Rectal smooth muscle tissue (tissue), 1 donor: Measurements from ENCODE around the gene SHC1.

ENCODE experiments used
- H3K27ac ChIP-seq: one replicate; pipeline ENCODE4 v1.7.0; 2013; ENCODE audit warnings: low read depth, low read length, inconsistent platforms
- H3K27me3 ChIP-seq: one replicate; pipeline ENCODE4 v1.7.0; 2013; ENCODE audit warnings: low read length; ENCODE audit not compliant: control insufficient read depth, insufficient read depth
- H3K36me3 ChIP-seq: one replicate; pipeline ENCODE4 v1.7.0; 2013; ENCODE audit warnings: low read length; ENCODE audit not compliant: control insufficient read depth, insufficient read depth
- H3K4me1 ChIP-seq: one replicate; pipeline ENCODE4 v1.7.0; 2013; ENCODE audit warnings: low read length; ENCODE audit not compliant: control insufficient read depth, insufficient read depth
- H3K4me3 ChIP-seq: one replicate; pipeline ENCODE4 v1.7.0; 2013; ENCODE audit warnings: low read length
- H3K9ac ChIP-seq: one replicate; pipeline ENCODE4 v1.7.0; 2013; ENCODE audit warnings: low read length

SHC1 gene

GRCh38 chr1:155012776-155013602 lies 42.4 kb upstream of the SHC1 start:
- Histone ChIP-seq H3K27ac (peak overlapping the region; percentile 58), H3K4me3 (peak overlapping the region; percentile 13), H3K9ac (no peak overlapping the region), H3K36me3 (peaks cover 2% of the 10 kb centered on the region), H3K4me1 (peaks cover 13% of the 10 kb centered on the region), H3K27me3 (no peaks in the 10 kb centered on the region)

- Histone ChIP-seq H3K27ac (peak overlapping the region; percentile 58), H3K36me3 (peaks cover 2% of the 10 kb centered on the region), H3K9ac (peak overlapping the region; percentile 29), H3K4me3 (peak overlapping the region; percentile 20), H3K4me1 (peaks cover 14% of the 10 kb centered on the region), H3K27me3 (no peaks in the 10 kb centered on the region)
Measured at GRCh38 chr1:155012026-155012546, 41.5 kb upstream of the SHC1 start.

- Histone ChIP-seq H3K36me3 (peaks cover 2% of the 10 kb centered on the region), H3K9ac (no peak overlapping the region), H3K27ac (peak overlapping the region; percentile 58), H3K4me3 (peak overlapping the region; percentile 20), H3K27me3 (no peaks in the 10 kb centered on the region), H3K4me1 (peaks cover 14% of the 10 kb centered on the region)
Measured at GRCh38 chr1:155011437-155012025, 41.0 kb upstream of the SHC1 start.

GRCh38 chr1:155011004-155011416 lies 40.5 kb upstream of the SHC1 start:
- no peak overlapping the region for H3K9ac ChIP-seq

GRCh38 chr1:155010211-155010918 lies 39.8 kb upstream of the SHC1 start:
- peaks cover 25% of the 10 kb centered on the region for H3K4me1 ChIP-seq
- H3K9ac ChIP-seq = no peak overlapping the region
- H3K36me3 ChIP-seq = peaks cover 6% of the 10 kb centered on the region
- no peaks in the 10 kb centered on the region for H3K27me3 ChIP-seq
- no peak overlapping the region for H3K27ac ChIP-seq
- peak overlapping the region; percentile 47 for H3K4me3 ChIP-seq

More at GRCh38 chr1:155011004-155011416, 40.5 kb upstream of the SHC1 start:
- Histone ChIP-seq H3K27ac (peak overlapping the region; percentile 3), H3K36me3 (peaks cover 6% of the 10 kb centered on the region), H3K4me1 (peaks cover 19% of the 10 kb centered on the region), H3K4me3 (peak overlapping the region; percentile 21), H3K27me3 (no peaks in the 10 kb centered on the region)

GRCh38 chr1:155009742-155010141 lies 39.2 kb upstream of the SHC1 start:
- peaks cover 28% of the 10 kb centered on the region for H3K4me1 ChIP-seq
- H3K9ac ChIP-seq = no peak overlapping the region
- no peak overlapping the region for H3K27ac ChIP-seq
- H3K27me3 ChIP-seq = no peaks in the 10 kb centered on the region
- peaks cover 6% of the 10 kb centered on the region for H3K36me3 ChIP-seq
- H3K4me3 ChIP-seq = peak overlapping the region; percentile 47

- H3K36me3 ChIP-seq = peaks cover 6% of the 10 kb centered on the region
- peaks cover 33% of the 10 kb centered on the region for H3K4me1 ChIP-seq
- peak overlapping the region; percentile 47 for H3K4me3 ChIP-seq
- no peak overlapping the region for H3K9ac ChIP-seq
- no peaks in the 10 kb centered on the region for H3K27me3 ChIP-seq
- H3K27ac ChIP-seq = no peak overlapping the region
Measured at GRCh38 chr1:155009221-155009711, 38.7 kb upstream of the SHC1 start.

- Histone ChIP-seq H3K4me3 (peak overlapping the region; percentile 47), H3K27me3 (no peaks in the 10 kb centered on the region), H3K9ac (peak overlapping the region; percentile 5), H3K27ac (peak overlapping the region; percentile 67), H3K4me1 (peaks cover 35% of the 10 kb centered on the region), H3K36me3 (peaks cover 6% of the 10 kb centered on the region)
Measured at GRCh38 chr1:155008015-155008941, 37.7 kb upstream of the SHC1 start.

- Histone ChIP-seq H3K4me1 (peaks cover 33% of the 10 kb centered on the region), H3K27ac (peak overlapping the region; percentile 93), H3K4me3 (peak overlapping the region; percentile 47)
Measured at GRCh38 chr1:155007251-155007828, 36.8 kb upstream of the SHC1 start.

GRCh38 chr1:155006601-155007101 lies 36.1 kb upstream of the SHC1 start:
- peaks cover 6% of the 10 kb centered on the region for H3K36me3 ChIP-seq
- peak overlapping the region; percentile 1 for H3K4me3 ChIP-seq
- H3K9ac ChIP-seq = no peak overlapping the region
- H3K27me3 ChIP-seq = no peaks in the 10 kb centered on the region
- peak overlapping the region; percentile 93 for H3K27ac ChIP-seq
- peaks cover 28% of the 10 kb centered on the region for H3K4me1 ChIP-seq

More at GRCh38 chr1:155007251-155007828, 36.8 kb upstream of the SHC1 start:
- Histone ChIP-seq H3K9ac (peak overlapping the region; percentile 16), H3K27me3 (no peaks in the 10 kb centered on the region), H3K36me3 (peaks cover 6% of the 10 kb centered on the region)
